GM12878 (cell line): ENCODE data around the gene ABHD8. TPM values are rescaled to one million over a fixed set of nuclear protein-coding genes. Genes with fewer than 3 reads are reported as not detected.

Source experiments
- ATAC-seq: fragments of 200-7000 bp; cut with Tn5 transposase; 3 replicates; pipeline ENCODE4 v1.9.1; 2020; ENCODE audit warnings: mild to moderate bottlenecking, moderate library complexity
- BruUV-seq: library from RNA; stranded (reverse); fragments of 400-500 nt; replicated peaks from 2 replicates; lab custom pipeline; 2021; lab: Mats Ljungman, UMichigan
- CTCF ChIA-PET: fragments of 300-600 bp; sonication (Branson Sonifier 250); formaldehyde crosslinking; extraction: SDS; loops from one replicate; lab custom pipeline; 2021; ENCODE audit warnings: inconsistent platforms; lab: Yijun Ruan, JAX
- POLR2A ChIA-PET: fragments of 350-600 bp; formaldehyde crosslinking; extraction: SDS; loops from one replicate; lab custom pipeline; 2021; ENCODE audit warnings: inconsistent platforms; lab: Charles Lee
- RAD21 ChIA-PET: fragments of 300-600 bp; sonication (Branson Sonifier 250); formaldehyde crosslinking; loops from one replicate; lab custom pipeline; 2023; ENCODE audit warnings: antibody characterized with exemption; ENCODE audit not compliant: unreplicated experiment; lab: Charles Lee
- SMC1A ChIA-PET: fragments of 300-600 bp; sonication (Branson Sonifier 250); formaldehyde crosslinking; loops from one replicate; lab custom pipeline; 2023; ENCODE audit not compliant: unreplicated experiment, uncharacterized antibody; lab: Charles Lee
- DNase-seq: peaks from one replicate; pipeline ENCODE4 v3.0.0-alpha.2; 2011; ENCODE audit warnings: low read depth, low spot score
- FAIRE-seq: peaks from 3 replicates; lab custom pipeline; 2011; peaks lifted over from hg19 to GRCh38; lab: Jason Lieb, UNC
- H2AFZ ChIP-seq: 2 replicates; pipeline ENCODE4 v1.6.0; 2011; ENCODE audit warnings: low read depth, low read length, control low read depth; ENCODE audit not compliant: control insufficient read depth
- H3K27ac ChIP-seq: 2 replicates; pipeline ENCODE4 v1.5.1; 2011; ENCODE audit warnings: control low read depth; ENCODE audit not compliant: control insufficient read depth, insufficient read depth
- H3K27me3 ChIP-seq, 2 experiments: replicated peaks in 1 of 2; 2 replicates each; pipeline versions ENCODE4 v1.6.0 to v1.6.1; 2011; ENCODE audit warnings: low read length in 1 of 2; ENCODE audit not compliant: control insufficient read depth in 2 of 2, insufficient read depth in 2 of 2
- H3K36me3 ChIP-seq, 2 experiments: 2 replicates each; pipeline ENCODE4 v1.5.1; 2011; ENCODE audit warnings: low read length in 1 of 2; ENCODE audit not compliant: control insufficient read depth in 2 of 2, insufficient read depth in 2 of 2
- H3K4me1 ChIP-seq: 2 replicates; pipeline ENCODE4 v1.6.1; 2011; ENCODE audit warnings: mild to moderate bottlenecking, low read length, moderate library complexity, mixed read lengths; ENCODE audit not compliant: control insufficient read depth, insufficient read depth
- H3K4me2 ChIP-seq: 2 replicates; pipeline ENCODE4 v1.6.0; 2011; ENCODE audit warnings: control low read depth; ENCODE audit not compliant: control insufficient read depth, insufficient read depth
- H3K4me3 ChIP-seq: fragments of 200-600 bp; sonication (generic); 2 replicates; pipeline ENCODE4 v1.5.1; 2016
- H3K79me2 ChIP-seq: 2 replicates; pipeline ENCODE4 v1.6.0; 2011; ENCODE audit warnings: low read length; ENCODE audit not compliant: control insufficient read depth, insufficient read depth
- H3K9ac ChIP-seq: 2 replicates; pipeline ENCODE4 v1.8.0; 2011; ENCODE audit warnings: low read length, control low read depth, mixed read lengths; ENCODE audit not compliant: control insufficient read depth, insufficient read depth
- H3K9me3 ChIP-seq: replicated peaks from 3 replicates; pipeline ENCODE4 v1.5.1; 2011; ENCODE audit warnings: mild to moderate bottlenecking, low read length; ENCODE audit not compliant: control insufficient read depth, insufficient read depth
- H4K20me1 ChIP-seq: 2 replicates; pipeline ENCODE4 v1.6.0; 2011; ENCODE audit not compliant: control insufficient read depth, insufficient read depth
- CREM ChIP-seq: IDR thresholded peaks from 2 replicates; pipeline ENCODE4 v1.6.1; 2014; ENCODE audit warnings: antibody characterized with exemption, low read depth
- DPF2 ChIP-seq: fragments of 450-650 bp; IDR thresholded peaks from 2 replicates; pipeline ENCODE4 v1.6.1; 2017; ENCODE audit warnings: mild to moderate bottlenecking
- FOS ChIP-seq: IDR thresholded peaks from 3 replicates; pipeline ENCODE4 v1.6.1; 2011; ENCODE audit warnings: borderline replicate concordance; ENCODE audit not compliant: insufficient read length; ENCODE audit errors: extremely low read depth
- GABPA ChIP-seq: IDR thresholded peaks from 2 replicates; pipeline ENCODE4 v1.6.1; 2014; ENCODE audit warnings: antibody characterized with exemption, low read depth, mild to moderate bottlenecking, inconsistent platforms
- KDM1A ChIP-seq: fragments of 200-600 bp; sonication (generic); IDR thresholded peaks from 2 replicates; pipeline ENCODE4 v1.6.1; 2016; ENCODE audit warnings: borderline replicate concordance
- NBN ChIP-seq: fragments of 450-650 bp; IDR thresholded peaks from 2 replicates; pipeline ENCODE4 v1.6.1; 2016
- NRF1 ChIP-seq: conservative IDR thresholded peaks from 2 replicates; pipeline ENCODE4 v1.6.1; 2011; ENCODE audit warnings: mild to moderate bottlenecking, low read depth, low read length, improper control_type of control experiment
- PKNOX1 ChIP-seq: fragments of 450-650 bp; IDR thresholded peaks from 2 replicates; pipeline ENCODE4 v1.6.1; 2016; ENCODE audit warnings: mild to moderate bottlenecking
- RAD21 ChIP-seq: IDR thresholded peaks from 2 replicates; pipeline ENCODE4 v1.6.1; 2011; ENCODE audit warnings: mild to moderate bottlenecking, low read depth, low read length, moderate library complexity; ENCODE audit not compliant: insufficient read depth
- RAD51 ChIP-seq: fragments of 450-650 bp; IDR thresholded peaks from 2 replicates; pipeline ENCODE4 v1.6.1; 2016; ENCODE audit warnings: moderate library complexity, mild to moderate bottlenecking, inconsistent platforms
- RBBP5 ChIP-seq: fragments of 200-600 bp; sonication (generic); conservative IDR thresholded peaks from 2 replicates; pipeline ENCODE4 v1.6.1; 2016
- ZNF217 ChIP-seq: fragments of 450-650 bp; IDR thresholded peaks from 2 replicates; pipeline ENCODE4 v1.6.1; 2017; ENCODE audit warnings: antibody characterized with exemption, mild to moderate bottlenecking
- WGBS: methylation state at CpG from one replicate; pipeline ENCODE4 v1.1.6; 2016; ENCODE audit warnings: low lambda C conversion rate; ENCODE audit not compliant: insufficient replicate concordance, insufficient coverage; ENCODE audit errors: missing lambda C conversion rate; 5-methylcytosine and 5-hydroxymethylcytosine counted together
- in situ Hi-C: fragments of 300-500 bp; cut with MboI; formaldehyde crosslinking; loops from 9 replicates; pipeline ENCODE4 v1.14.3; 2018; ENCODE audit warnings: mixed read lengths
- intact Hi-C: fragments of 100-400 bp; cut with micrococcal nuclease; formaldehyde crosslinking; loops from one replicate; pipeline ENCODE4 v1.14.2; 2022; ENCODE audit not compliant: unreplicated experiment
- polyA plus RNA-seq, 11 experiments: library from polyadenylated mRNA; depleted of rRNA in 4 of 11; unstranded in 6 of 11; stranded (reverse) in 5 of 11; fragments of >200 nt; fragmentation: Nextera tagmentation in 4 of 11; fragmentation: Illumina TruSeq in 1 of 11; extraction: Ambion mirVana in 4 of 11; extraction: Trizol in 1 of 11; gene quantifications; 1 replicate in 1 of 11; 2 replicates in 10 of 11; pipeline versions ENCODE4 v1.2.1 to v1.2.3, GENCODE V29; 2011 to 2016; ENCODE audit warnings: inconsistent platforms in 2 of 11, missing spikeins in 2 of 11, low read depth in 1 of 11
- total RNA-seq, 4 experiments: library from RNA; depleted of rRNA in 3 of 4; stranded (reverse); fragments of >200 nt in 3 of 4; fragmentation: Illumina TruSeq in 1 of 4; extraction: Trizol in 1 of 4; gene quantifications; 2 replicates each; pipeline versions ENCODE4 v1.2.1 to v1.2.3, GENCODE V29; 2013 to 2021
- TF ChIP-seq, protein P1 (sequence below): IDR thresholded peaks from 2 replicates; pipeline ENCODE4 v1.6.1; 2011; ENCODE audit warnings: mild to moderate bottlenecking, low read depth, low read length, moderate library complexity; ENCODE audit not compliant: insufficient replicate concordance

ABHD8 gene
- total and polyA plus RNA-seq, 10 of the 15 experiments (the other 5 are each of a cell fraction or from before 2014, with no cell fraction given): 0.03 to 12.5 (median 6.0) TPM

GRCh38 chr19:17268754-17269153 lies 34.5 kb downstream of the ABHD8 start:
- no peak overlapping the region for H2AFZ ChIP-seq
- in situ Hi-C loops (no loop called here), intact Hi-C loops (loop anchor here (10.0 kb wide), 1 partner anchor 494 kb away; no protein-coding TSS in a partner anchor)
- POLR2A ChIA-PET: interaction anchor here (0.7 kb wide), 3 partner anchors 52 to 1598 kb away, joined by 3 to 5 read pairs (median 5); no protein-coding TSS in a partner anchor
- CTCF ChIA-PET: interaction anchor here (1.1 kb wide), 1 partner anchor 13 kb away, joined by 4 read pairs; no protein-coding TSS in a partner anchor
- RAD21 ChIA-PET: no interaction called here
- no peak overlapping the region for H3K9ac ChIP-seq
- H3K79me2 ChIP-seq: peaks cover 13% of the 10 kb centered on the region
- peaks cover 11% of the 10 kb centered on the region for H3K4me1 ChIP-seq
- ATAC-seq: no peak
- no peaks in the 10 kb centered on the region for H3K9me3 ChIP-seq
- 89% methylated on average over 13 of the region's 13 CpGs for WGBS
- FAIRE-seq: no peak
- SMC1A ChIA-PET: no interaction called here
- peak overlapping the region; percentile 73; the same call in 1 of the 2 replicates for H3K4me2 ChIP-seq
- H3K36me3 ChIP-seq: peaks cover 4 to 7% of the 10 kb centered on the region in 2 experiments; a peak in 3 of 4 replicates
- no peaks in the 10 kb centered on the region for H4K20me1 ChIP-seq
- no peaks in the 10 kb centered on the region for H3K27me3 ChIP-seq
- no peak for DNase-seq
- H3K27ac ChIP-seq: no peak overlapping the region
- H3K4me3 ChIP-seq: 0 out of 2 replicates have a peak overlapping the region, but pooled peaks have one; percentile 16
- BruUV-seq: no TSS peak
- no peak for TF ChIP-seq CREM
- no peak for TF ChIP-seq GABPA
- TF ChIP-seq NRF1: no peak
- TF ChIP-seq RAD51: no peak
- no peak for TF ChIP-seq DPF2
- no peak for TF ChIP-seq KDM1A
- TF ChIP-seq PKNOX1: no peak
- no peak for TF ChIP-seq ZNF217
- no peak for TF ChIP-seq RAD21
- no peak for TF ChIP-seq FOS
- TF ChIP-seq, protein P1, sequence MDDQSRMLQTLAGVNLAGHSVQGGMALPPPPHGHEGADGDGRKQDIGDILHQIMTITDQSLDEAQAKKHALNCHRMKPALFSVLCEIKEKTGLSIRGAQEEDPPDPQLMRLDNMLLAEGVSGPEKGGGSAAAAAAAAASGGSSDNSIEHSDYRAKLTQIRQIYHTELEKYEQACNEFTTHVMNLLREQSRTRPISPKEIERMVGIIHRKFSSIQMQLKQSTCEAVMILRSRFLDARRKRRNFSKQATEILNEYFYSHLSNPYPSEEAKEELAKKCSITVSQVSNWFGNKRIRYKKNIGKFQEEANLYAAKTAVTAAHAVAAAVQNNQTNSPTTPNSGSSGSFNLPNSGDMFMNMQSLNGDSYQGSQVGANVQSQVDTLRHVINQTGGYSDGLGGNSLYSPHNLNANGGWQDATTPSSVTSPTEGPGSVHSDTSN: no peak
- no peak for TF ChIP-seq RBBP5
- TF ChIP-seq NBN: no peak
- TF ChIP-seq, all 136 proteins: peak for 0
